ENCODE measurements around the gene SCAF8.

SCAF8 gene

GRCh38 chr6:154815938-154816820, 83.0 kb downstream of the SCAF8 start:
- TF ChIP-seq GATA1 (IDR thresholded peaks at IDR 0.05; ENCODE audit: low read depth, low read length) (no peak), POLR2A (IDR thresholded peaks at IDR 0.05; ENCODE audit: low read length) (no peak)

DNA sequence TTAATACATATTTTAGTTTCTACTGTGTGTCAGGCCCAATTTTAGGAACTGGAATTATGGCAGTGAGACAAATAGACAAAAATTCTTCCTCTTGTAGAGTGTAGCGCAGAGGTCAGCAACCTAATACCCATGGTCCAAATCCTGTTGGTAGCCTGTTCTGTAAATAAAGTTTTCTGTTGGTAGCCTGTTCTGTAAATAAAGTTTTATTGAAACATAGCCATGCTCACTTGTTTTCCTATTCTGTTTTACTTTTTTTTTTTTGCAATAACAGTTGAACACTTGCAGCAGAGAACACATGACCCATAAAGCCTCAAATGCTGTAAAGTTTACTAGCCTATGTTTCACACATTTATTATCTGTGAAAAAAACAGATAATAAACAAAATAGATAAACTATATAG, 87.9 kb downstream of the SCAF8 start:
- DNase-seq: no peak
- TF ChIP-seq GATA1 (IDR thresholded peaks at IDR 0.05; ENCODE audit: low read depth, low read length): no peak
- TF ChIP-seq POLR2A (IDR thresholded peaks at IDR 0.05; ENCODE audit: low read length): no peak

More at GRCh38 chr6:154815938-154816820, 83.0 kb downstream of the SCAF8 start:
- no peak for DNase-seq

GRCh38 chr6:154821638-154822037, 88.4 kb downstream of the SCAF8 start:
- peak in 1 of 2 experiments; percentile 6 for DNase-seq
- TF ChIP-seq POLR2A (IDR thresholded peaks at IDR 0.05; ENCODE audit: low read length) (no peak), GATA1 (IDR thresholded peaks at IDR 0.05; ENCODE audit: low read depth, low read length) (no peak)

GRCh38 chr6:154822947-154823558, 89.8 kb downstream of the SCAF8 start:
- DNase-seq: no peak
- TF ChIP-seq GATA1 (IDR thresholded peaks at IDR 0.05; ENCODE audit: low read depth, low read length) (no peak), POLR2A (IDR thresholded peaks at IDR 0.05; ENCODE audit: low read length) (no peak)

- TF ChIP-seq POLR2A (IDR thresholded peaks at IDR 0.05; ENCODE audit: low read length) (no peak), GATA1 (IDR thresholded peaks at IDR 0.05; ENCODE audit: low read depth, low read length) (no peak)
- DNase-seq: no peak
These were observed 90.9 kb downstream of the SCAF8 start for GRCh38 chr6:154824076-154824475.

GRCh38 chr6:154829970-154830369, 96.8 kb downstream of the SCAF8 start:
- no peak for TF ChIP-seq GATA1 (IDR thresholded peaks at IDR 0.05; ENCODE audit: low read depth, low read length)
- TF ChIP-seq POLR2A (IDR thresholded peaks at IDR 0.05; ENCODE audit: low read length): no peak
- DNase-seq: no peak

- no peak for DNase-seq
- TF ChIP-seq POLR2A (IDR thresholded peaks at IDR 0.05; ENCODE audit: low read length) (no peak), GATA1 (IDR thresholded peaks at IDR 0.05; ENCODE audit: low read depth, low read length) (no peak)
These were observed 97.6 kb downstream of the SCAF8 start for GRCh38 chr6:154830771-154831170.

DNA sequence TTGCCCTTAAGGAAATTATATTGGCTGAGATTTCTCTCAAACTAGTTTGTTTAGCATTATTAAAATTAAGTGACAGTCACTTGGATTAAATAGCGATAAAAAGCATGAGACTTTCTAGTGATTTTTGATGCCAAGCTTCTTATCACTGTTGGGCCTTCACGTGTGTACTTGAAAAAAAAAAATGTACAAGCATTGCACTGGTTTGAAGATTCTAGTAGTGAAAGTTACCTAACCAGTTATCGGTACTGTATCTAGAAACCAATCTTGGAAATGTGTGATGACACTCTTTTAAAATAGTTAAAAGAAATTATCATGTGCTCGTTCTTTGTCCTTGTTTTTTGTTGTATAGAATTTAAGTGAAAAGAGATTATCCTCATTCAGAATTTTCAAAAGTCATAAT, 102.1 kb downstream of the SCAF8 start:
- TF ChIP-seq POLR2A (IDR thresholded peaks at IDR 0.05; ENCODE audit: low read length): no peak
- TF ChIP-seq GATA1 (IDR thresholded peaks at IDR 0.05; ENCODE audit: low read depth, low read length): no peak
- DNase-seq: no peak

- no peak for DNase-seq
- no peak for TF ChIP-seq POLR2A (IDR thresholded peaks at IDR 0.05; ENCODE audit: low read length)
These were observed 106.3 kb downstream of the SCAF8 start for GRCh38 chr6:154839546-154839945.

DNA sequence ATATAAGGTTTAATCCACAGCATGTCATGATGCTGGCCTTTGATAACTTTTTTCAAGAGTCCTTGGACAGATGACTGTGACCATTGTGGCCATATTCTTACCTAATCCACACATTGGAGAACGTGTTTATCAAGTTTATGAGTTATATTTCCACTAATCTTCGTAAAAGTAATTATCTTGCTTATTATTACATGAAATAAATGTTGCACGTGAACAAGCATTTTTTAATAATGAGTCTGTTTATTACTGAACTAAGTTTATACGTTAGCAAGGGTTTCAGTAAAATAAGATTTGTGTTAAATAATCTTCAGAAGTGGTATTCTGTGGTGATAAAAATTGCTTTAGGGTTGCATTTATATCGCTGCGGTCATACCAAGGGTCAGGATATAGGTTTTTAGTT, 107.1 kb downstream of the SCAF8 start:
- DNase-seq: no peak
- no peak for TF ChIP-seq POLR2A (IDR thresholded peaks at IDR 0.05; ENCODE audit: low read length)
- TF ChIP-seq GATA1 (IDR thresholded peaks at IDR 0.05; ENCODE audit: low read depth, low read length): no peak

- TF ChIP-seq GATA1 (IDR thresholded peaks at IDR 0.05; ENCODE audit: low read depth, low read length): no peak
- no peak for TF ChIP-seq POLR2A (IDR thresholded peaks at IDR 0.05; ENCODE audit: low read length)
These were observed 107.9 kb downstream of the SCAF8 start for GRCh38 chr6:154841109-154841508.

GRCh38 chr6:154842833-154843232, 109.6 kb downstream of the SCAF8 start:
- TF ChIP-seq POLR2A (IDR thresholded peaks at IDR 0.05; ENCODE audit: low read length) (no peak), GATA1 (IDR thresholded peaks at IDR 0.05; ENCODE audit: low read depth, low read length) (no peak)
- no peak for DNase-seq

More at GRCh38 chr6:154841109-154841508, 107.9 kb downstream of the SCAF8 start:
- no peak for DNase-seq

GRCh38 chr6:154847318-154847717, 114.1 kb downstream of the SCAF8 start:
- TF ChIP-seq POLR2A (IDR thresholded peaks at IDR 0.05; ENCODE audit: low read length): no peak
- no peak for TF ChIP-seq GATA1 (IDR thresholded peaks at IDR 0.05; ENCODE audit: low read depth, low read length)
- no peak for DNase-seq

- no peak for TF ChIP-seq POLR2A (IDR thresholded peaks at IDR 0.05; ENCODE audit: low read length)
- DNase-seq: no peak
These were observed 115.4 kb downstream of the SCAF8 start for GRCh38 chr6:154848580-154848979.

GRCh38 chr6:154849475-154849874, 116.3 kb downstream of the SCAF8 start:
- no peak for TF ChIP-seq GATA1 (IDR thresholded peaks at IDR 0.05; ENCODE audit: low read depth, low read length)
- no peak for TF ChIP-seq POLR2A (IDR thresholded peaks at IDR 0.05; ENCODE audit: low read length)
- DNase-seq: no peak

Measured in erythroblast (primary cell).